ENCODE data around the gene MRPL20.

MRPL20 gene

DNA sequence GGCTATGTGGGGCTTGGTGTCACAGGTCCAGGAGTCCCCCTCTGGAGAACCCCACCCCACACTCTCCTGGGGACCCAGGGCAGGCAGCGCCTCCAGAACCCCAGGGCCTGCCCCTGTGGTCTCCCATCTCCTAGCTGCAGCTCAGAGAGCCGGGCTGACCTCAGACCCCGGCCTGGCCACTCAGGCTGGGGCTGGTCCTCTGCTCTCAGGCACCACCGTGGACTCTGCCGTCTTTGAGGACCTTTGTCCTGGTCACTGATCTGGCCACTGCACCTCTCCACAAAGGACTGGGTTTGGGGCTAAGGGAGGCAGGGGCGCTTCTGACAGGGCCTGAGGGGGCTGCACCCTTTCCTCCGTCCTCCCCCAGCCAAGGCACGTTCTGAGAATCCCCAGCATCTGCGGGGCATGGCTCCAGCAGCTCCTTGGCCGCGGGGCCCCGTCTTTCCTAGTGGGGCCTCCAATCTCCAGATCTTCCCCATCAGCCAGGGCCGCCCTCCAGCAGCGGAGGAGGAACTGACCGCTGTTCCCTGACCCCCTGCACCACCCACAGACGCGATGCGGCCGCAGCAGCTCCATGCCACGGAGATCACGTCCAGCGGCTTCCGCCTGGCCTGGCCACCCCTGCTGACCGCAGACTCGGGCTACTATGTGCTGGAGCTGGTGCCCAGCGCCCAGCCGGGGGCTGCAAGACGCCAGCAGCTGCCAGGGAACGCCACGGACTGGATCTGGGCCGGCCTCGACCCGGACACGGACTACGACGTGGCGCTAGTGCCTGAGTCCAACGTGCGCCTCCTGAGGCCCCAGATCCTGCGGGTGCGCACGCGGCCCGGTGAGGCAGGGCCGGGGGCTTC lies 31.7 kb upstream of the MRPL20 start:
- no peak for DNase-seq (ENCODE audit: low read depth)
- H3K4me3 ChIP-seq (replicated peaks; ENCODE audit: low read depth, low read length) = no peak overlapping the region
- TF ChIP-seq, protein P1, sequence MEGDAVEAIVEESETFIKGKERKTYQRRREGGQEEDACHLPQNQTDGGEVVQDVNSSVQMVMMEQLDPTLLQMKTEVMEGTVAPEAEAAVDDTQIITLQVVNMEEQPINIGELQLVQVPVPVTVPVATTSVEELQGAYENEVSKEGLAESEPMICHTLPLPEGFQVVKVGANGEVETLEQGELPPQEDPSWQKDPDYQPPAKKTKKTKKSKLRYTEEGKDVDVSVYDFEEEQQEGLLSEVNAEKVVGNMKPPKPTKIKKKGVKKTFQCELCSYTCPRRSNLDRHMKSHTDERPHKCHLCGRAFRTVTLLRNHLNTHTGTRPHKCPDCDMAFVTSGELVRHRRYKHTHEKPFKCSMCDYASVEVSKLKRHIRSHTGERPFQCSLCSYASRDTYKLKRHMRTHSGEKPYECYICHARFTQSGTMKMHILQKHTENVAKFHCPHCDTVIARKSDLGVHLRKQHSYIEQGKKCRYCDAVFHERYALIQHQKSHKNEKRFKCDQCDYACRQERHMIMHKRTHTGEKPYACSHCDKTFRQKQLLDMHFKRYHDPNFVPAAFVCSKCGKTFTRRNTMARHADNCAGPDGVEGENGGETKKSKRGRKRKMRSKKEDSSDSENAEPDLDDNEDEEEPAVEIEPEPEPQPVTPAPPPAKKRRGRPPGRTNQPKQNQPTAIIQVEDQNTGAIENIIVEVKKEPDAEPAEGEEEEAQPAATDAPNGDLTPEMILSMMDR (IDR thresholded peaks at IDR 0.05; ENCODE audit: low read length, missing control alignments) = no peak

DNA sequence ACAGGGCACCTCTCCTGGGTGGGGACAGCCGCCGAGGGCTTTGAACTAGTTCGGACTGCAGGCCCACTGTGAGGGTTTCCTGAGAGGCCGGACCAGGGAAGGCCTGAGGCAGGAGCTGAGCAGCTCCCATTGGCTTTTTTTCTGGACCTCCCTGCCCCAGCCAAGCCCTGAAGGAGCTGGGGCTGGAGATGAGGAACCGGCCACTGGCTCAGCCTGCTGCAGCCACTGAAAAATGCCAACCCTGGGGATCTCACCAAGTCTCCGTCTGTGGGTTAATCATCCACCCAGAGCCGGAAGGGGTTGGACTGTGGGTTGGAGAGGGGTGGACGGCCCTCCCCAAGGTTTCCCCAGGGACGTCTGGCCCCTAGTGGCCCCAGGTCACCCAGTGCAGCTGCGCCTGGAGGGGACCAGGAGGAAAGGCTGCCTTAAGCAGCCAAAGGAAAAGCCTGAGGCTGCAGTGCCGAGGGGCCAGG lies 30.8 kb upstream of the MRPL20 start:
- no peak overlapping the region for H3K4me3 ChIP-seq (replicated peaks; ENCODE audit: low read depth, low read length)
- TF ChIP-seq, protein P1 (IDR thresholded peaks at IDR 0.05; ENCODE audit: low read length, missing control alignments) = no peak
- DNase-seq (ENCODE audit: low read depth) = no peak

- DNase-seq (ENCODE audit: low read depth) = no peak
- H3K4me3 ChIP-seq (replicated peaks; ENCODE audit: low read depth, low read length) = no peak overlapping the region
- TF ChIP-seq, protein P1 (IDR thresholded peaks at IDR 0.05; ENCODE audit: low read length, missing control alignments) = no peak
Measured at GRCh38 chr1:1437033-1437903, 30.2 kb upstream of the MRPL20 start.

DNA sequence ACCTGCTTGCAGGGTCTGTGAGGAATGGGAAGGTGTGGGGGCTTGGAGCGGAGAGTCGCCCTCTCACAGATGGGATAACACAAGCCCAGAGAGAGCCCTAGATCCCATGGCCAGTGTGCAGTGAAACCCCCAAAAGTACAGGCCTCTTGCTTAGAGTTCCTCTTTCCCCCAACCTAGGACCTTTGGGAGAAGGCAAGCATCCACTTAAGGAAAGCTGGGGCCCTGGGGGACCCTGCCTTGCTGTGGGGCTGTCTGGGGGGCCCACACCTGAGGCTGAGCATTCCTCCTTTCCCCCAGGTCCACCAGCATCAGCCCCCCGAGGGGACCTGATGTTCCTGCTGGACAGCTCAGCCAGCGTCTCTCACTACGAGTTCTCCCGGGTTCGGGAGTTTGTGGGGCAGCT lies 29.5 kb upstream of the MRPL20 start:
- TF ChIP-seq, protein P1 (IDR thresholded peaks at IDR 0.05; ENCODE audit: low read length, missing control alignments) = no peak
- peak overlapping the region; percentile 52 for H3K4me3 ChIP-seq (replicated peaks; ENCODE audit: low read depth, low read length)
- no peak for DNase-seq (ENCODE audit: low read depth)

GRCh38 chr1:1435911-1436629 lies 29.0 kb upstream of the MRPL20 start:
- TF ChIP-seq, protein P1 (IDR thresholded peaks at IDR 0.05; ENCODE audit: low read length, missing control alignments) = no peak

GRCh38 chr1:1435106-1435903 lies 28.2 kb upstream of the MRPL20 start, which contains the start of gene VWA1:
TSS of gene VWA1 (plus strand) at chr1:1435690. CDS start at chr1:1435749, 59 bp downstream.
- DNase-seq (ENCODE audit: low read depth) = peak; percentile 65
- H3K4me3 ChIP-seq (replicated peaks; ENCODE audit: low read depth, low read length) = peak within 1 kb of the TSS; percentile 52
- TF ChIP-seq, protein P1 (IDR thresholded peaks at IDR 0.05; ENCODE audit: low read length, missing control alignments) = no peak

More at GRCh38 chr1:1435911-1436629, 29.0 kb upstream of the MRPL20 start:
- no peak for DNase-seq (ENCODE audit: low read depth)
- H3K4me3 ChIP-seq (replicated peaks; ENCODE audit: low read depth, low read length) = peak overlapping the region; percentile 52

Data from fibroblast of pulmonary artery (primary cell).